Kidney epithelial cell (primary cell): Measurements from ENCODE around the gene FNDC1. TPM values are rescaled to one million over a fixed set of nuclear protein-coding genes. Genes with fewer than 3 reads are reported as not detected.

ENCODE experiments used
- DNase-seq: peaks from one replicate; pipeline ENCODE4 v3.0.0-alpha.2; 2010; ENCODE audit warnings: low read depth
- H3K27me3 ChIP-seq: 2 replicates; pipeline ENCODE4 v1.6.0; 2011; ENCODE audit warnings: low read length; ENCODE audit not compliant: control insufficient read depth, insufficient read depth
- H3K36me3 ChIP-seq: 2 replicates; pipeline ENCODE4 v1.5.1; 2011; ENCODE audit warnings: low read length; ENCODE audit not compliant: control insufficient read depth, insufficient read depth
- H3K4me3 ChIP-seq: 2 replicates; pipeline ENCODE4 v1.5.1; 2011; ENCODE audit warnings: low read depth, mild to moderate bottlenecking, control low read depth, low read length
- CTCF ChIP-seq: IDR thresholded peaks from 2 replicates; pipeline ENCODE4 v1.5.1; 2011; ENCODE audit warnings: mild to moderate bottlenecking, moderate library complexity, low read length, control low read depth, inconsistent platforms; ENCODE audit not compliant: insufficient read depth, poor library complexity, severe bottlenecking
- total RNA-seq: library from RNA; depleted of rRNA; stranded (reverse); fragments of >200 nt; gene quantifications from 2 replicates; pipeline ENCODE4 v1.2.3, GENCODE V29; 2015

FNDC1 gene
- total RNA-seq, 1 donor from 2014 or later: 1.0 TPM

- H3K4me3 ChIP-seq: no peak overlapping the region
- no peak for TF ChIP-seq CTCF
- no peak for DNase-seq
- no peaks in the 10 kb centered on the region for H3K36me3 ChIP-seq
- H3K27me3 ChIP-seq: no peaks in the 10 kb centered on the region
Measured at GRCh38 chr6:159221486-159222170, 52.4 kb downstream of the FNDC1 start.

GRCh38 chr6:159224452-159224851, 55.3 kb downstream of the FNDC1 start:
- Histone ChIP-seq H3K36me3 (no peaks in the 10 kb centered on the region), H3K4me3 (no peak overlapping the region), H3K27me3 (no peaks in the 10 kb centered on the region)
- no peak for DNase-seq
- TF ChIP-seq CTCF: no peak

DNA sequence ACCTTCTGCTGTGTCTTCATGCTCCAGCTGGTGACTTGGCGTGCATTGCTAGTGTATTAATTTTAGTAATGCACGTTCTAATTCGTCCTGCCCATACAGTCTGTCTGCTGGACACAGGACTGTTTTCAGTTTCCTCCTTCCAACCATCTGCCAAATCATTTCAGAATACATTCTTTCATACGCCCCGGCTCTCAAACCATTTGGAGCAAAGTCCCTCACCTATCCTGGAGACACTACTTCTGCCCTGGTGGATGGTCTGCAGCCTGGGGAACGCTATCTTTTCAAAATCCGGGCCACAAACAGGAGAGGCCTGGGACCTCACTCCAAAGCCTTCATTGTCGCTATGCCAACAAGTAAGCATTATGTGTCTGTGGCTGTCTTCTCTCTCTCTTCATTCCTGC, 60.5 kb downstream of the FNDC1 start:
- DNase-seq: no peak
- no peak for TF ChIP-seq CTCF
- H3K4me3 ChIP-seq: no peak overlapping the region
- peaks cover 19% of the 10 kb centered on the region for H3K27me3 ChIP-seq
- no peaks in the 10 kb centered on the region for H3K36me3 ChIP-seq

DNA sequence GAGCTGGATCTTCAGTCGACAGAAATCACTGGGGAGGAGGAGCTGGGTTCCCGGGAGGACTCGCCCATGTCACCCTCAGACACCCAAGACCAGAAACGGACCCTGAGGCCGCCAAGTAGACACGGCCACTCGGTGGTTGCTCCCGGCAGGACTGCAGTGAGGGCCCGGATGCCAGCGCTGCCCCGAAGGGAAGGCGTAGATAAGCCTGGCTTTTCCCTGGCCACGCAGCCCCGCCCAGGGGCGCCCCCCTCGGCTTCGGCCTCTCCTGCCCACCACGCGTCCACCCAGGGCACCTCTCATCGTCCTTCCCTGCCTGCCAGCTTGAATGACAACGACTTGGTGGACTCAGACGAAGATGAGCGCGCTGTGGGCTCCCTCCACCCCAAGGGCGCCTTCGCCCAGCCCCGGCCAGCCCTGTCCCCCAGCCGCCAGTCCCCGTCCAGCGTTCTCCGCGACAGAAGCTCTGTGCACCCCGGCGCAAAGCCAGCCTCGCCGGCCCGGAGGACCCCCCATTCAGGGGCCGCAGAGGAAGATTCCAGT, 63.0 kb downstream of the FNDC1 start:
- no peak for TF ChIP-seq CTCF
- DNase-seq: no peak
- Histone ChIP-seq H3K27me3 (peaks cover 21% of the 10 kb centered on the region), H3K36me3 (no peaks in the 10 kb centered on the region), H3K4me3 (no peak overlapping the region)

- no peak for DNase-seq
- no peaks in the 10 kb centered on the region for H3K36me3 ChIP-seq
- H3K27me3 ChIP-seq: peaks cover 21% of the 10 kb centered on the region
- H3K4me3 ChIP-seq: no peak overlapping the region
- TF ChIP-seq CTCF: no peak
Measured at GRCh38 chr6:159232751-159233150, 63.6 kb downstream of the FNDC1 start.
